Brain microvascular endothelial cell (primary cell): ENCODE measurements around the gene MMP1.

Experiments used
- DNase-seq: peaks from one replicate; pipeline ENCODE4 v3.0.0-alpha.2; 2020
- H3K27ac ChIP-seq: fragments of 250-450 bp; sonication (Bioruptor Pico); 2 replicates; pipeline ENCODE4 v1.5.1; 2020; ENCODE audit warnings: mild to moderate bottlenecking, moderate library complexity
- H3K27me3 ChIP-seq: fragments of 250-450 bp; sonication (Bioruptor Pico); replicated peaks from 2 replicates; pipeline ENCODE4 v1.5.1; 2020; ENCODE audit warnings: mild to moderate bottlenecking
- H3K36me3 ChIP-seq: fragments of 250-450 bp; sonication (Bioruptor Pico); replicated peaks from 2 replicates; pipeline ENCODE4 v1.5.1; 2020; ENCODE audit warnings: mild to moderate bottlenecking
- H3K4me3 ChIP-seq: 2 replicates; pipeline ENCODE4 v1.5.1; 2011; ENCODE audit warnings: low read depth, mild to moderate bottlenecking, control low read depth, low read length, moderate library complexity
- CTCF ChIP-seq: IDR thresholded peaks from 2 replicates; pipeline ENCODE4 v1.5.1; 2011; ENCODE audit warnings: low read depth, mild to moderate bottlenecking, moderate library complexity, low read length, control low read depth, inconsistent platforms; ENCODE audit errors: missing control alignments
- in situ Hi-C: cut with HindIII; loops from 2 replicates; pipeline ENCODE4 v1.10.0; 2017; ENCODE audit warnings: low sequenced_read_pairs, low pct_ligation_motif_present

The MMP1 gene

GRCh38 chr11:102791271-102792036, 6.5 kb downstream of the MMP1 start:
- TF ChIP-seq CTCF = no peak
- DNase-seq = no peak
- no peak overlapping the region for H3K4me3 ChIP-seq
- H3K36me3 ChIP-seq = no peaks in the 10 kb centered on the region
- H3K27ac ChIP-seq = no peak overlapping the region
- no peaks in the 10 kb centered on the region for H3K27me3 ChIP-seq
- in situ Hi-C loops = no loop called here

- no peak for TF ChIP-seq CTCF
- DNase-seq = no peak
- Histone ChIP-seq H3K4me3 (no peak overlapping the region), H3K27me3 (no peaks in the 10 kb centered on the region), H3K36me3 (no peaks in the 10 kb centered on the region), H3K27ac (no peak overlapping the region)
- in situ Hi-C loops = no loop called here
Measured at GRCh38 chr11:102788334-102788995, 9.5 kb downstream of the MMP1 start.

GRCh38 chr11:102784380-102784779, 13.6 kb downstream of the MMP1 start:
- in situ Hi-C loops = no loop called here
- no peak for TF ChIP-seq CTCF
- DNase-seq = no peak
- Histone ChIP-seq H3K4me3 (no peak overlapping the region), H3K27me3 (no peaks in the 10 kb centered on the region), H3K36me3 (no peaks in the 10 kb centered on the region), H3K27ac (no peak overlapping the region)

GRCh38 chr11:102783720-102784119, 14.2 kb downstream of the MMP1 start:
- Histone ChIP-seq H3K36me3 (no peaks in the 10 kb centered on the region), H3K27ac (no peak overlapping the region), H3K4me3 (no peak overlapping the region), H3K27me3 (no peaks in the 10 kb centered on the region)
- no peak for TF ChIP-seq CTCF
- no peak for DNase-seq
- in situ Hi-C loops = no loop called here

GRCh38 chr11:102783016-102783415, 14.9 kb downstream of the MMP1 start:
- Histone ChIP-seq H3K27me3 (no peaks in the 10 kb centered on the region), H3K4me3 (no peak overlapping the region), H3K36me3 (no peaks in the 10 kb centered on the region), H3K27ac (no peak overlapping the region)
- DNase-seq = no peak
- in situ Hi-C loops = no loop called here
- TF ChIP-seq CTCF = no peak
